Activated CD4-positive, alpha-beta T cell treated with anti-CD3 and anti-CD28 coated beads for 36 hours (primary cell): ENCODE results near the gene TJP3. TPM values are rescaled to one million over a fixed set of nuclear protein-coding genes. Genes with fewer than 3 reads are reported as not detected.
A peak's percentile ranks its signal among the peaks of the same experiment; 100 is the strongest.
"Not testable (repeated sequence)": the region's sequence is repeated elsewhere in the genome, so short reads cannot be mapped to it uniquely, and the experiment has no call there.

Experiments
- ATAC-seq: fragments of 200-7000 bp; cut with Tn5 transposase; one replicate; pipeline ENCODE4 v1.10.0; 2021; ENCODE audit warnings: mild to moderate bottlenecking, moderate library complexity
- CTCF ChIA-PET: fragments of 350-600 bp; sonication (Branson Sonifier 250); formaldehyde crosslinking; loops from one replicate; lab custom pipeline; 2021; ENCODE audit warnings: antibody characterized with exemption; lab: Charles Lee
- POLR2A ChIA-PET: fragments of 350-600 bp; sonication (Branson Sonifier 250); formaldehyde crosslinking; loops from one replicate; lab custom pipeline; 2021; ENCODE audit warnings: antibody characterized with exemption, inconsistent platforms; lab: Charles Lee
- DNase-seq: peaks from one replicate; pipeline ENCODE4 v3.0.0-alpha.2; 2020
- H3K27ac Mint-ChIP-seq: one replicate; pipeline ENCODE4 v1.8.0; 2021; ENCODE audit warnings: mixed read lengths
- H3K27me3 Mint-ChIP-seq: one replicate; pipeline ENCODE4 v1.8.0; 2021; ENCODE audit warnings: mixed read lengths
- H3K36me3 Mint-ChIP-seq: one replicate; pipeline ENCODE4 v1.8.0; 2021; ENCODE audit warnings: low read depth, mixed read lengths
- H3K4me1 Mint-ChIP-seq: one replicate; pipeline ENCODE4 v1.8.0; 2021; ENCODE audit warnings: mixed read lengths
- H3K4me3 Mint-ChIP-seq: one replicate; pipeline ENCODE4 v1.8.0; 2021; ENCODE audit warnings: mild to moderate bottlenecking, moderate library complexity, mixed read lengths
- H3K9me3 Mint-ChIP-seq: one replicate; pipeline ENCODE4 v1.8.0; 2021; ENCODE audit warnings: low read depth, mixed read lengths
- intact Hi-C, 2 experiments: fragments of 100-400 bp; cut with DNase I in 1 of 2; cut with micrococcal nuclease in 1 of 2; formaldehyde crosslinking; loops; one replicate each; pipeline versions ENCODE4 v1.14.2 to v1.15.1; 2022 to 2024; cut with DNase I, micrococcal nuclease
- total RNA-seq, 2 experiments: library from RNA; stranded (reverse); gene quantifications; one replicate each; pipeline ENCODE4 v1.2.3, GENCODE V29; 2021

Gene TJP3
- total RNA-seq, result 1 to 10 TPM; 1.0 to 2.7 TPM

DNA sequence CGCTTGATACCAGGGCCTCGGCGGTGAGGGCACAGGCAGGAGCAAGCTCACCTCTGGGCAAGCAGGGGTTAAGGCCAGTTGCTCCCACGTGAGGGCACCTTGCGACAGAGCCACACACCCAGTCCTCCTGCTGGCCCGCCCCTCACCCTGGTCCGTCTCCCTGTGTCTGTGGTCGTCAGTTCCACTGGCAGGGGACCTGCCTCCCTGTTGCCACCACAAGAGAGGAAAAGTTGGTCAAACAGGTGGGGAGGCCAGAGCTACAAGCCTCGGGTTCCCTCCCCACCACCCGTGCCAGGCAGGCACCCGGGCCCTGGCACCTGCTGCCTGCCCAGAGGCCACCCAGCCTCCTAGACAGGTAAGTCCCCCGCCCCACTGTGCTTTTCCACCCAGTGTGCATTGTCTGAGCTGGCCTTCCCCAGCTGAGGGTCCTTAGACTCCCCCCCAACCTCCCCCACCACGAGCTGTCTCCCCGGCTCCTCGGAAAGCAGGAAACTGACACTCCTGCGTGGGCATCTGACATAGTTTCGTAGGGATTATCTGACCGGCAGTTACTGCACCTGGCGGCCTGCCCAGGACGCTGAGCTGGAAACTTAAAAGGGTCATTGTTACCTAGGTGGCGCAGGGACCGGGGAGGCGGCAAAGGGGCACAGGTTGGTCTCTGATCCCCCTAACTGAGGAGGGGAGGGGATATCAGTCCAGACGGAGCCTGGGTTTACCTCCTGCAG lies at the start of gene TJP3:
TSS of gene TJP3 (plus strand) at position 178 of the 725 bp plus-strand sequence. CDS start 20,049 bp downstream, outside the sequence.
- Mint-ChIP-seq H3K4me3 (no peak within 1 kb of the TSS), H3K27ac (no peak within 1 kb of the TSS), H3K4me1 (no peaks in the 10 kb centered on the region), H3K36me3 (no peaks in the 10 kb centered on the region), H3K9me3 (no peaks in the 10 kb centered on the region), H3K27me3 (peaks cover 2% of the 10 kb centered on the region)
- DNase-seq, result no peak
- CTCF ChIA-PET, result interaction anchor here (0.9 to 2.6 kb wide), 5 partner anchors 11 to 239 kb away, joined by 3 to 12 read pairs (median 4); no protein-coding TSS in a partner anchor
- intact Hi-C loops, result loop anchor here in 1 of 2 experiments (5.0 kb wide), 1 partner anchor 161 kb away; no protein-coding TSS in a partner anchor
- no peak for ATAC-seq
- POLR2A ChIA-PET, result no interaction called here

DNA sequence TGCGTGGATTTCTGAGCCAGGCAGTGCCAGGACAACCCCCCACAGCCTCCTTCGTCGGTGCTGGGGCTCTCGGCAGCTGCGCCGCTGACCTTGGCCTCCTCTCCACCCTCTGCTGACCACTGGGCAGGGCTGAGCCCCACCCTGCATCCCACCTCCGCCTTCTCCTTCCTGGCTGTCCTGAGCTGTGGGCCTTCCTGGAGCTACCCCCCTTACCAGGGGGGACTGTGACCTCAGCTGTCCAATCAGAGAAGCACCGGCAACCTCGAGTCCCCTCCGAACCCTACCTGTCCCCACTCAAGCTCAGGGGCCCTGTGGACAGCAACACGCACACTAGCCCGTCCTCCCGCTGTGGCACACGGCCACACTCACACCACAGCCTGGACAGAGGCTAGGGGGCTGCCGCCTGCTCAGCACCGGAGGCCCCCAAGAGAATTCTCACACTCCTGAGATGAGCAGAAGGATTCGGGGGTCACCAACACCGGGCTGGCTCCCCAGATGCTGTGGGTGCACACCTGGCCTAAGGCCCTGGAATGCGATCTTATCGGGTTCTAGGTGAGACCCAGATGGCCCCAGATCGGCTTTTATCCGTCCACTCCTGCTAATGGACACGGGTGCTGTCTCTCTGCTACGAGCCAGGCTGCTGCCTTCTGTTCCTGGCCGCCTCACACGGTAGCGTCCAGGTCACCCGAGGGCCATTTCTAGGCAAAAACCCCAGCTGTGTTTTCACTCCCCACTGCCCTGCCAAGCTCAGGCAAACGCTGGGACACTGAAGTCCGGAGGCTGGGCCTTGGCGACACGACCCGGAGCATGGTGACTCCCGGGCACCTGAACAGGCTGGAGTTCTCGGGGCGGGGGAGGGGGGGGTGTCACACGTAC lies 49.1 kb upstream of the TJP3 start:
- no peaks in the 10 kb centered on the region for H3K27me3 Mint-ChIP-seq
- H3K9me3 Mint-ChIP-seq, result no peaks in the 10 kb centered on the region
- CTCF ChIA-PET, result no interaction called here
- no peaks in the 10 kb centered on the region for H3K4me1 Mint-ChIP-seq
- intact Hi-C loops, result no loop called here
- ATAC-seq (no peak), DNase-seq (no peak)
- H3K4me3 Mint-ChIP-seq, result no peak overlapping the region
- POLR2A ChIA-PET, result no interaction called here
- peaks cover 9% of the 10 kb centered on the region for H3K36me3 Mint-ChIP-seq
- H3K27ac Mint-ChIP-seq, result no peak overlapping the region

DNA sequence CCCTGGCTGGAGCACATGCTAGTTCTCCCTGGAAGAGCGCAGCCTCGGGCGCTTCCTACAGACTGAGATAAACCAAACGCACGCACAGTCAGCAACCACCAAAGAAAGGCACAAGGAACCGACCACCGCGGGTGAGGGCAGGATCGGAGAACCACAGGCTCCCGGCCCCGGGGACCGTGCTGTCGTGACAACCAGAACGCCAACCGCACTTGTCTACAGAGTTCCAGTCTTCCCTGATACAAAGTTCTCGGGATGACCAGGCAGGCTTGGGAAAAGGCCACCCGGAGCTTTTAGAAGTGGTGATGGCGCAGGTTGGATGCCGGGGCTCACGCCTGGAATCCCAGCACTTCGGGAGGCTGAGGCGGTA lies 48.5 kb upstream of the TJP3 start:
- no peaks in the 10 kb centered on the region for H3K4me1 Mint-ChIP-seq
- H3K27ac Mint-ChIP-seq, result no peak overlapping the region
- DNase-seq (no peak), ATAC-seq (no peak)
- intact Hi-C loops, result no loop called here
- peaks cover 9% of the 10 kb centered on the region for H3K36me3 Mint-ChIP-seq
- ChIA-PET CTCF (no interaction called here), POLR2A (no interaction called here)
- H3K4me3 Mint-ChIP-seq, result no peak overlapping the region
- no peaks in the 10 kb centered on the region for H3K9me3 Mint-ChIP-seq
- H3K27me3 Mint-ChIP-seq, result no peaks in the 10 kb centered on the region

- Mint-ChIP-seq H3K36me3 (peaks cover 9% of the 10 kb centered on the region), H3K4me3 (no peak overlapping the region), H3K27me3 (no peaks in the 10 kb centered on the region), H3K4me1 (no peaks in the 10 kb centered on the region), H3K27ac (no peak overlapping the region), H3K9me3 (no peaks in the 10 kb centered on the region)
- ChIA-PET POLR2A (no interaction called here), CTCF (interaction anchor here (0.8 to 0.9 kb wide), 2 partner anchors 46 to 58 kb away, joined by 3 to 4 read pairs; no protein-coding TSS in a partner anchor)
- DNase-seq (no peak), ATAC-seq (no peak)
- intact Hi-C loops, result no loop called here
Observed at GRCh38 chr19:3660493-3661219, 47.5 kb upstream of the TJP3 start.

GRCh38 chr19:3661284-3662238 lies 46.6 kb upstream of the TJP3 start:
- no peak for DNase-seq
- ChIA-PET POLR2A (no interaction called here), CTCF (interaction anchor here (0.5 to 1.5 kb wide), 9 partner anchors 10 to 409 kb away, joined by 3 to 7 read pairs (median 3); no protein-coding TSS in a partner anchor)
- no peaks in the 10 kb centered on the region for H3K9me3 Mint-ChIP-seq
- no peak for ATAC-seq
- intact Hi-C loops, result no loop called here
- H3K4me1 Mint-ChIP-seq, result no peaks in the 10 kb centered on the region
- H3K4me3 Mint-ChIP-seq, result no peak overlapping the region
- H3K36me3 Mint-ChIP-seq, result peaks cover 9% of the 10 kb centered on the region
- no peak overlapping the region for H3K27ac Mint-ChIP-seq
- H3K27me3 Mint-ChIP-seq, result no peaks in the 10 kb centered on the region

- intact Hi-C loops, result no loop called here
- Mint-ChIP-seq H3K36me3 (peaks cover 4% of the 10 kb centered on the region), H3K4me1 (no peaks in the 10 kb centered on the region), H3K27me3 (no peaks in the 10 kb centered on the region), H3K9me3 (no peaks in the 10 kb centered on the region), H3K27ac (no peak overlapping the region), H3K4me3 (no peak overlapping the region)
- CTCF ChIA-PET, result no interaction called here
- ATAC-seq (no peak), DNase-seq (no peak)
- POLR2A ChIA-PET, result no interaction called here
Observed at GRCh38 chr19:3663838-3664237, 44.3 kb upstream of the TJP3 start.

DNA sequence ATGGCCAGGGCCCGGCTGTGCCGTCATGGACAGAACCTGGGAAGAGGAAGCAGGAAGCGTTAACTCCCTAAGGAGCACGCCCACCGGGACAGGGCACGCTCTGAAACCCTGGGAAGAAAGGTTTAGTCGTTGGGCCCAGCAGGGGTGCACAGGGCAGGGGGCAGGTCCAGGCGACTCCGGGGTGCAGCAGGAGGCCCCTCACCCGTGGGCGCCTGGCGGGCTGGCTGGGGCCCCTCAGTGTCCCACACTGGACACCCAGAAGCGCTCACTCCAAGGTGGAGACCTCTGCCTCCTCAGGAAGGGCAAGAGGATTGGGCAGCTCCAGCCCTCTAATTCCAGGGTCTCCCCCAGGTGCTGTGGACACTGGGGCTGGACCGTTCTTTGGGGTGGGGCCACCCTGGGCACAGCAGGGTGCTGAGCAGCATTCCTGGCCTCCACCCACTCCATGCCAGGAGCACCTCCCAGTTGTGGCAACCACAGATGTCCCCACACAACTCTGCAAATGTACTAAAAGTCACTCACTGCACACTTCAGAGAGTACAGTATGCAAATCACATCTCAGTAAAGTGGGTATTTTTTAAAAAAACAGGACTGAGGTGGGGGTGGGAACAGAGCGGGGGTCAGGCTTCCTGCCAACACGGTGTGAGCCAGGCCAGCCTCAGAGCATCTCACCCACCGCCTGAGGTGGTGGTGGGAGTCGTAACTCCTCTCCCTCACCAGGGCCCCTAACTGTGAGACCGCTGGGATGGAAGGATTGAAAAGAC lies 43.1 kb upstream of the TJP3 start:
- ATAC-seq, result no peak
- Mint-ChIP-seq H3K4me1 (peaks cover 3% of the 10 kb centered on the region), H3K36me3 (peaks cover 4% of the 10 kb centered on the region), H3K4me3 (no peak overlapping the region), H3K9me3 (no peaks in the 10 kb centered on the region), H3K27ac (no peak overlapping the region), H3K27me3 (no peaks in the 10 kb centered on the region)
- CTCF ChIA-PET, result interaction anchor here (0.6 to 1.2 kb wide), 2 partner anchors 26 to 27 kb away, joined by 3 read pairs; no protein-coding TSS in a partner anchor
- POLR2A ChIA-PET, result no interaction called here
- intact Hi-C loops, result loop anchor here in 1 of 2 experiments (1.0 kb wide), 1 partner anchor 41 kb away; no protein-coding TSS in a partner anchor
- no peak for DNase-seq

DNA sequence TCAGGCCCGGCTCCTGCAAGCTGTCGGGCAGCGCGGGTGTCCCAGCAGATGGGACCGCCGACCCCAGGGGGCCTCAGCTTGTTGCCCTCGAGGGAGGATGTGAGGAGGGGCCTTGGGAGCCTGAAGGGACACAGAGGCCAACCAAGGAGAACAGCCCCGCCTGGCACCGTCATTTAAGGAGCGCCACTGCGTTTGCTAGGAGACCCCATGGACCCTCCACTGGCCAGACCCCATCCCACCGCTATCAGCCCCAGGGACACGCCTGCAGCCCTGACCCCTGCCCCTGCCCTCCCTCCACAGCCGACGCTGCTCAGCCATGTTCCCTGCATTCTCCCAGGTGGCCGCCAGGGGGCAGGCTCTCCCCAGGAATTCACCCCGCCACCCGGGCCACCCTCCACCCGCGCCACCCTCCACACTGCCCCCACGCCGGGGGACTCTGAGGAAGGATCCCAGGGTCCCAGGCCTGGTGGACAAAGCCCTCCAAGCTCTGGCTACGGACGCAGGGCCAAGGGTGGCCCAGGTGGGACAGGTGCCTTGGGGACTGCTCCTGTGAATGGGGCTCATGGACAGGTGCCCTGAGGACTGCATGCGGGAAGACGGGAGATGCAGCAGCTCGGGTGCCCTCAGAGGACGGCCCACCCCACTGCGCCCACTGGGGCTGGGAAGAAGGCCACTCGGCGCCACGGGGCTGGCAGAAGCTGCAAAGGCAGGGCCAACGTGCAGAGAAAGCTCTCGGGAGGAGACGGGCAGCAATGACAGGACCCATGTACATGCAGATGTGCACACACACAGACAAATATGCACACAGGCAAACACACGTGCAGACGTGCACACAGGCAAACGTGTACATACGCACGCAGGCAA lies 42.3 kb upstream of the TJP3 start:
- DNase-seq (peak; percentile 86), ATAC-seq (peak; percentile 88)
- ChIA-PET POLR2A (no interaction called here), CTCF (interaction anchor here (0.6 to 2.3 kb wide), 8 partner anchors 21 to 38 kb away, joined by 3 to 11 read pairs (median 3); partner anchors contain the start of gene PIP5K1C)
- peaks cover 9% of the 10 kb centered on the region for H3K4me1 Mint-ChIP-seq
- no peaks in the 10 kb centered on the region for H3K27me3 Mint-ChIP-seq
- H3K4me3 Mint-ChIP-seq, result no peak overlapping the region
- no peaks in the 10 kb centered on the region for H3K9me3 Mint-ChIP-seq
- H3K36me3 Mint-ChIP-seq, result peaks cover 2% of the 10 kb centered on the region
- intact Hi-C loops, result loop anchor here (1.0 to 2.0 kb wide), 3 partner anchors 34 to 40 kb away; partner anchors contain the start of gene PIP5K1C (in 2 of the 2)
- H3K27ac Mint-ChIP-seq, result no peak overlapping the region

DNA sequence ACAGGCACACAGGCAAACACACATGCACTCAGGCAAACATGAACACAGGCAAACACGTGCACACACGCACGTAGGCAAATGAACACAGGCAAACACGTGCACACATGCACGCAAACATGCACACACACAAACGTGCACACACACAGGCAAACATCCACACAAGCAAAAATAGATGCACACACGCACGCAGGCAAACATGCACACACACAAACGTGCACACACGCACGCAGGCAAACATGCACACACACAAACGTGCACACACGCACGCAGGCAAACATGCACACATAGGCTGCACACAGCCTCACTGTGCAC lies 41.7 kb upstream of the TJP3 start:
- CTCF ChIA-PET, result interaction anchor here (0.8 to 2.3 kb wide), 8 partner anchors 20 to 42 kb away, joined by 3 to 11 read pairs (median 3); partner anchors contain the start of genes PIP5K1C and TJP3
- POLR2A ChIA-PET, result not testable (repeated sequence)

More for the DNA sequence above, 41.7 kb upstream of the TJP3 start:
- ATAC-seq, H3K9me3 Mint-ChIP-seq, H3K27ac Mint-ChIP-seq, H3K27me3 Mint-ChIP-seq, DNase-seq, H3K4me3 Mint-ChIP-seq, H3K36me3 Mint-ChIP-seq: not testable (repeated sequence)
- intact Hi-C loops, result loop anchor here (1.0 to 2.0 kb wide), 3 partner anchors 34 to 40 kb away; partner anchors contain the start of gene PIP5K1C (in 2 of the 2)
- peaks cover 15% of the 10 kb centered on the region for H3K4me1 Mint-ChIP-seq
